Fibroblast of mammary gland (primary cell): ENCODE results near the gene USP12.
A peak's percentile ranks its signal among the peaks of the same experiment; 100 is the strongest.

Experiments used
- DNase-seq: peaks from one replicate; pipeline ENCODE4 v3.0.0-alpha.2; 2010; ENCODE audit warnings: low read depth
- H3K4me3 ChIP-seq: 2 replicates; pipeline ENCODE4 v1.5.1; 2011; ENCODE audit warnings: low read depth, mild to moderate bottlenecking, low read length, moderate library complexity; ENCODE audit not compliant: control insufficient read depth
- CTCF ChIP-seq: conservative IDR thresholded peaks from 2 replicates; pipeline ENCODE4 v1.5.1; 2011; ENCODE audit warnings: low read depth, low read length, inconsistent platforms; ENCODE audit not compliant: control insufficient read depth, insufficient read depth

Gene USP12

DNA sequence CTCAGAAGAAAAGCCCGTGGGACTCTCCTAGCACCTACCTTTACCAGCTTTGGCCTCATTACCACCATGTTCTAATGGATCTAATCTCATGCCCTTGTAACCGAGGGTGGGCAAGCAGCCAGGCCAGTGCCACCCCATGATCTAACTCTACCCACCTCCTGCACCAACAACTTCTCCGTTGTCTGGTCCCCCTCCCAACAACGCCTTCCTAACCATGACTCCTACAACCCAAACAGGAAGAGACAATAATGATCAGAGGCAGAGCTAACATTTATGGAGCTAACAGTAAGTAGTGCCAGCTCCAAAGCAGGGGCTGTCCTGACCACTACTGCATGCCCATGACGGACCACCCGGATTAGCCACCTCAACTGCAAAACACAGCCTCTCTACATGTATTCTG, 3.5 kb downstream of the USP12 start:
- no peak for DNase-seq
- no peak for TF ChIP-seq CTCF
- H3K4me3 ChIP-seq: no peak overlapping the region

GRCh38 chr13:27166313-27166712, 5.3 kb downstream of the USP12 start:
- H3K4me3 ChIP-seq: no peak overlapping the region
- no peak for TF ChIP-seq CTCF
- DNase-seq: no peak

- no peak for TF ChIP-seq CTCF
- no peak overlapping the region for H3K4me3 ChIP-seq
- peak; percentile 27 for DNase-seq
These were observed 9.6 kb downstream of the USP12 start for GRCh38 chr13:27161980-27162379.

DNA sequence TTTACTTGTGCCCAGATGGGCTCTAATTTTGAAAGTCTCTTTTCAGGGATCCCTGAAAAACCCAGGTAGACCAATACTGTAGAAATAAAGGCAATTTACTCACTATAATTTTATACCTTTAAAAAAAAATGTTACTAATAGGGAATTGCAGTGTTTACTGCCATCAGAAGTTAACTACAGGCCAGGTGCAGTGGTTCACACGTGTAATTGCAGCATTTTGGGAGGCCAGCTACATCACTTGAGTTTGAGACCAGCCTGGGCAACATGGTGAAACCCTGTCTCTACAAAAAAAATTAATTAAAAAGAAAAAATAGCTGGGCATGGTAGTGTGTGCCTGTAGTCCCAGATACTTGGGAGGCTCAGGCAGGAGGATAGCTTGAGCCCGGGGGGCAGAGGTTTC, 10.2 kb downstream of the USP12 start:
- TF ChIP-seq CTCF: no peak

DNA sequence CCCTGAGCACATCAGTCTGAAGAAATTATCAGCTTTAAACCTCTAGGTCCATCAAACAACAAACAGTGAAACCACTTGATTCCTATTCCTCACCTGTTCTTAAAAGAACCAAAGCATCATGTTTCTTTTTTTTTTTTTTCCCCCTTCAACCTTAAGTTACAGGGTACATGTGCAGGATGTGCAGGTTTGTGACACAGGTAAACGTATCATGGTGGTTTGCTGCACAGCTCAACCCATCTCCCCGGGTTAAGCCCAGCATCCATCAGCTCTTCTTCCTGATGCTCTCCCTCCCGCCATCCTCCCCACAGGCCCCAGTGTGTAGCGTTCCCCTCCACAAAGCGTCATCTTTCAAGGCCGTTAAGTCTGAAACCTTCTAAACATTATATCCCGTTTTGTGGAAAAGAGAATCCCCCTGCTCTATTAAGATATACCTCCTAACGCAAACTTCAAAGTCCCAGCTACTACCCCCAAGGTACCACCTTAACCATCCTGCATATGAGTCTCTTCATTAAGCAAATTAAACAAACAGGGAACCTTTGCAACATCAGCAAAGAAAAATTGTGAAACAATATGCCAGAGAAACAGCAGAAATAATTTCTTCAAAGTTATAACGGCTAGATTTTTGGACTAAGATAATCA, 10.8 kb downstream of the USP12 start:
- no peak overlapping the region for H3K4me3 ChIP-seq
- no peak for TF ChIP-seq CTCF
- no peak for DNase-seq

More for the DNA sequence above, 10.2 kb downstream of the USP12 start:
- no peak overlapping the region for H3K4me3 ChIP-seq
- DNase-seq: no peak

DNA sequence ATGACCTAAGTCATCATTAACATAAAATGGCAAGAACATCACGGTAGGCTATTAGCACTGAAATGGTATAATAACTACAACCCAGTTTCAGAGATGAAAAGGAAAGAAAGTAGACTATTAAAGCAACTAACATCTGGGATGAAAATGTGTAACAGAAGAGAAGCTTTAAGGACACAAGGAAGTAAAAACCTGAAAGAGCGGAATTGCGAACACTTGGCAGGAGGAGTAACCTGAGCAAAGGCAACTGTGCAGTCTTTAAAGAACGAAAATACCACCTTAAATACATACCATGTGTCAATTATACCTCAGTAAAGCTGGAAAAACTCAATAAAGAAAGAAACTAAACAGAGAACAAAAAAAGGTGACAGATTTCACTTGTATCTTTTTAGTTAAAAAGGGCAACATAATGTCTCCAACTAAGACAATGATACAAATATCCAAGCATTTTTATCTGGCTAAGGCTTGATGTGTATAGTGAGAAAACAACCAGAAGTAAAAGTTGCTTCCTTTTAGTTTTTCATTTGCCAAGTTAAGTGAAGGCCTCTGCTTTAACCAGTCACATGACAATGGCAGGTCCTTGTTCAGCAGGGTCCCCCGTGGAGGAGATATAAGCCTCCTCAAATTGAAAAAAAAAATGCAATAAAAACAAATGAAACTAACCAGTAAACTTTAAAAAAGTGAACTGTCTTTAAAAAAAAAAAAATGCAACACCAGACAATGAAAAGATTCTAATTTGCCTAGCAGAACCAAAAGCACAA, 11.6 kb downstream of the USP12 start:
- H3K4me3 ChIP-seq: no peak overlapping the region
- no peak for TF ChIP-seq CTCF
- no peak for DNase-seq
